ENCODE results near the gene C4orf46. TPM values are rescaled to one million over a fixed set of nuclear protein-coding genes. Genes with fewer than 3 reads are reported as not detected.

Gene C4orf46
- total RNA-seq, 6 donors from 2014 or later = 1.8 to 3.2 (median 3.0) TPM; not detected in 1

GRCh38 chr4:158657291-158657690, 14.4 kb downstream of the C4orf46 start:
- H3K4me3 ChIP-seq = no peak overlapping the region
- DNase-seq (peak in 1 of 2 donors; percentile 39), ATAC-seq (ENCODE audit: low FRiP score in 2 of 2) (peak in 1 of 2 donors; percentile 59)
- H3K4me1 ChIP-seq = no peaks in the 10 kb centered on the region
- H3K36me3 ChIP-seq = no peaks in the 10 kb centered on the region
- 89 to 92% methylated on average over 8 to 11 of the region's 11 CpGs for whole genome bisulfite sequencing, 2 donors
- H3K9me3 ChIP-seq = no peaks in the 10 kb centered on the region
- TF ChIP-seq POLR2AphosphoS5 (IDR thresholded peaks at IDR 0.05) (no peak), POLR2A (IDR thresholded peaks at IDR 0.05) (no peak), CTCF (IDR thresholded peaks at IDR 0.05) (no peak), EP300 (IDR thresholded peaks at IDR 0.05) (no peak)
- no peak overlapping the region for H3K27ac ChIP-seq
- H3K27me3 ChIP-seq = no peaks in the 10 kb centered on the region

- H3K36me3 ChIP-seq = no peaks in the 10 kb centered on the region
- ATAC-seq (ENCODE audit: low FRiP score in 2 of 2) (no peak), DNase-seq (no peak)
- H3K27me3 ChIP-seq = no peaks in the 10 kb centered on the region
- no peak overlapping the region for H3K27ac ChIP-seq
- 68 to 81% methylated on average over 1 of the region's 1 CpG for WGBS, 2 donors
- H3K9me3 ChIP-seq = no peaks in the 10 kb centered on the region
- H3K4me3 ChIP-seq = no peak overlapping the region
- H3K4me1 ChIP-seq = no peaks in the 10 kb centered on the region
- TF ChIP-seq POLR2AphosphoS5 (IDR thresholded peaks at IDR 0.05) (no peak), POLR2A (IDR thresholded peaks at IDR 0.05) (no peak), EP300 (IDR thresholded peaks at IDR 0.05) (no peak), CTCF (IDR thresholded peaks at IDR 0.05) (no peak)
These were observed 15.2 kb downstream of the C4orf46 start for GRCh38 chr4:158656439-158656838.

GRCh38 chr4:158652920-158653319, 18.8 kb downstream of the C4orf46 start:
- no peaks in the 10 kb centered on the region for H3K9me3 ChIP-seq
- DNase-seq = no peak
- H3K27ac ChIP-seq = no peak overlapping the region
- H3K4me1 ChIP-seq = no peaks in the 10 kb centered on the region
- H3K27me3 ChIP-seq = no peaks in the 10 kb centered on the region
- TF ChIP-seq POLR2AphosphoS5 (IDR thresholded peaks at IDR 0.05) = no peak
- no peak overlapping the region for H3K4me3 ChIP-seq
- 24 to 34% methylated on average over 2 of the region's 2 CpGs for WGBS, 2 donors
- no peak for ATAC-seq (ENCODE audit: low FRiP score in 2 of 2)
- H3K36me3 ChIP-seq = no peaks in the 10 kb centered on the region

GRCh38 chr4:158649111-158649680, 22.5 kb downstream of the C4orf46 start:
- ATAC-seq (ENCODE audit: low FRiP score in 2 of 2) (no peak), DNase-seq (no peak)
- H3K36me3 ChIP-seq = no peaks in the 10 kb centered on the region
- WGBS, 2 donors = 71 to 77% methylated on average over 4 of the region's 4 CpGs
- H3K4me3 ChIP-seq = no peak overlapping the region
- TF ChIP-seq POLR2A (IDR thresholded peaks at IDR 0.05) (no peak), EP300 (IDR thresholded peaks at IDR 0.05) (no peak), CTCF (IDR thresholded peaks at IDR 0.05) (no peak), POLR2AphosphoS5 (IDR thresholded peaks at IDR 0.05) (no peak)
- no peaks in the 10 kb centered on the region for H3K27me3 ChIP-seq
- H3K4me1 ChIP-seq = no peaks in the 10 kb centered on the region
- no peak overlapping the region for H3K27ac ChIP-seq
- H3K9me3 ChIP-seq = no peaks in the 10 kb centered on the region

GRCh38 chr4:158644760-158645159, 26.9 kb downstream of the C4orf46 start:
- H3K27ac ChIP-seq = no peak overlapping the region
- no peaks in the 10 kb centered on the region for H3K9me3 ChIP-seq
- ATAC-seq (ENCODE audit: low FRiP score in 2 of 2) = no peak
- H3K4me1 ChIP-seq = no peaks in the 10 kb centered on the region
- no peak for DNase-seq
- H3K4me3 ChIP-seq = no peak overlapping the region
- TF ChIP-seq POLR2AphosphoS5 (IDR thresholded peaks at IDR 0.05) (no peak), EP300 (IDR thresholded peaks at IDR 0.05) (no peak), POLR2A (IDR thresholded peaks at IDR 0.05) (no peak), CTCF (IDR thresholded peaks at IDR 0.05) (no peak)
- no peaks in the 10 kb centered on the region for H3K36me3 ChIP-seq
- WGBS, 2 donors = 76 to 88% methylated on average over 3 of the region's 3 CpGs
- H3K27me3 ChIP-seq = no peaks in the 10 kb centered on the region
